GM18519 (cell line): ENCODE data around the gene SHB.
"Not testable (repeated sequence)": the region's sequence is repeated elsewhere in the genome, so short reads cannot be mapped to it uniquely, and the experiment has no call there.

Experiments used
- ATAC-seq: cut with Tn5 transposase; IDR thresholded peaks from one replicate; pipeline ENCODE4 v1.9.1; 2021; ENCODE audit warnings: mild to moderate bottlenecking, moderate library complexity; ENCODE audit not compliant: unreplicated experiment, low FRiP score

Gene SHB

DNA sequence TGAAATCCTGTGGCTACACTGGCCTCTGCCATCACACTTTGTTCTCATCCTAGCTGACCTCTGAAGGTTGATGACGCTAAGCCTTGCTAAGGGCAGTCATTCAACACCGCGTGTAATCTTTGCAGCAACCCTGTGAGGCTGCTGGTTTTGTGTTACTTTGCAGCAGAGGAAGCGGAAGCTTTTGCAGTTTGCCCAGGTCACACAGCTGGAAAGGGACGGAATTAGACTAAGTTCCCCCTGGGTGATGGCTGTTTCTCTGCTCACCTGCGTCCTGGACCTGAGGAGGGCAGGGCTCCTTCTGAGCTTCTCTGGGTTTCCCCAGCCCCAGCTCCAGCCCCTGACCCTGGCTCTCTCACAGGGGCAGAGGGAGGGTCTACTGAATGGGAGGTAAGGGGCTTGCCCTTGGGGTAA lies 157.8 kb downstream of the SHB start:
- ATAC-seq, result no peak

GRCh38 chr9:37910271-37910670 lies 158.8 kb downstream of the SHB start:
- no peak for ATAC-seq

DNA sequence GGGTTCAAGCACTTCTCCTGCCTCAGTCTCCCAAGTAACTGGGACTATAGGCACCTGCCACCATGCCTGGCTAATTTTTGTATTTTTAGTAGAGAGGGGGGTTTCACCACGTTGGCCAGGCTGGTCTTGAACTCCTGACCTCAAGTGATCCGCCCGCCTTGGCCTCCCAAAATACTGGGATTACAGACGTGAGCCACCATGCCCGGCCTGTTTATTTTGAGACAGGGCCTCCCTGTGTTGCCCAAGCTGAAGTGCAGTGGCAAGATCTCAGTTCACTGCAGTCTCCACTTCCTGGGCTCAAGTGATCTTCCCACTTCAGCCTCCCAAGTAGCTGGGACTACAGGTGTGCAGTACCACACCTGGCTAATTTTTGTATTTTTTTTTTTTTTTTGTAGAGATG lies 159.2 kb downstream of the SHB start:
- not testable (repeated sequence) for ATAC-seq

DNA sequence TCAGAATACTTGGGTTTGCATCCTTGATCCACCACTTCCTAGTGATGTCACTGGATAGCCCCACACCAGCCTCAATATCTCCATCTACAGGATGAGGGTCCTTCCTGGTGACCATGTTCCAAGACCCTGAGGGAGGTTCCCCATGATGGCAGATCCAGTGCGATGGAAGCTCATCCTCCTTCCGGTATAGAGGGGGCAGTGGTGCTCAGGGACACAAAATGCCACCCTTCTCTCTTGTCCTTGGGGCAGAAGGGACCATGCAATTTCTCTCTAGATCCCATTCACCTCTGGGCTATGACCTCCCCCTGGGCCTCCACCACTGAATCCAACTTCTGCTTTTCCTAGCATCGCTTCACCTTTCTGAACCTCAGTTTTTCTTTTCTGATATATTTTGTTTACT lies 159.7 kb downstream of the SHB start:
- no peak for ATAC-seq

- ATAC-seq, result no peak
Observed at GRCh38 chr9:37908698-37909186, 160.3 kb downstream of the SHB start.

DNA sequence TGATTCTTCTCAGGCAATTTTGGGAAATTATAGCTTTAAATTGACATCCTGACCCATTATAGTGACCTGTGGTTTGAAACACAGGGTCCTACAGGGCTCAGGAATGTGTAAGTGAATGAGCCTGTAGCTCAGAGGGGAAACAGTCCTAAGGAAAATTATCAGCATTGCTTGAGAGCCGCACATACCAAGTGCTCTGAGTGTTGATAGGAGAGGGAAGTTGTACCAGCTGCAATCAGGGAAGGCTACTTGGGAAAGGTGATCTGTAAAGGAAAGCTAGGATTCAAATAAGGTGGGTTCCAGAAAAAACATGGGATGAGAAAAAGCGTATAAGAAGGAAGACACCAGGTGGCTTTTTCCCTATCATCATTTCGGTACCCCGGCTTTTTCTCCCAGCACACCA lies 160.7 kb downstream of the SHB start:
- ATAC-seq, result no peak

- no peak for ATAC-seq
Observed at GRCh38 chr9:37906312-37907239, 162.5 kb downstream of the SHB start.

DNA sequence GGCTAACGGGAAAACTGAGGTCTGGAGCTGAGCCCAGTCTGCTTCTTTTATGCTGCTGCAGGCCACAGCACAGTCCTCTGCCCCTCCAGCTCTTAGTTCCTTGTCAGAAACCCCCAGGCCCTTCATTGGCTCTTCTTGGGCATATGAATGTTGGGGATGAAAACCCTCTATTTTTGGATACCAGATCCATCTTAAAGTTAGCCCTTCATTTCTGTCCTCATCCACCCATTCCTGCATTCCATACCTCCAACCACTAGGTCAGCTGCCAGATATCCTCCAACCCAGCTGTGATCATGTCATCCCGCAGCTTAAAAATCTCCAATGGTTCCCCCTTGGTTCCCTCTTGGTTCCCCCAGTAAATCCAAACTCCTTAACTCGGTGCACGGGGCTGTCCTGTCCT lies 163.3 kb downstream of the SHB start:
- ATAC-seq, result no peak

DNA sequence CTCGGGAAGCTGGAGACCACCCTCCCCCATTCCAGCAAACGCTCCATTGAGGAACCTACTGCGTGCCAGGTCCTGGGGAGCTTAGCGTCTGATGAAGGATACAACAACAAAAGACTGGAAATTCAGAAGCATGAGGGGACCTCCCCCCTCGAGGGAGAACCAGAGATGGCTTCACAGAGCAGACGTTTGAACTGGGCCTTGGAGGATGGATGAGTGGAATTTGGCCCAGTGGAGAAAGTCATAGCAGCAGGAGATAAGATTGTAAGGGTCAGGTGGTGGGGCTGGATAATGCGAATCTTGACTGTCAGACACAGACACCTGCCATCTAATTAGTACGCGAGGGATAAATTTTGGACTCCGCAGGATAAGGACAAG lies 163.9 kb downstream of the SHB start:
- no peak for ATAC-seq

DNA sequence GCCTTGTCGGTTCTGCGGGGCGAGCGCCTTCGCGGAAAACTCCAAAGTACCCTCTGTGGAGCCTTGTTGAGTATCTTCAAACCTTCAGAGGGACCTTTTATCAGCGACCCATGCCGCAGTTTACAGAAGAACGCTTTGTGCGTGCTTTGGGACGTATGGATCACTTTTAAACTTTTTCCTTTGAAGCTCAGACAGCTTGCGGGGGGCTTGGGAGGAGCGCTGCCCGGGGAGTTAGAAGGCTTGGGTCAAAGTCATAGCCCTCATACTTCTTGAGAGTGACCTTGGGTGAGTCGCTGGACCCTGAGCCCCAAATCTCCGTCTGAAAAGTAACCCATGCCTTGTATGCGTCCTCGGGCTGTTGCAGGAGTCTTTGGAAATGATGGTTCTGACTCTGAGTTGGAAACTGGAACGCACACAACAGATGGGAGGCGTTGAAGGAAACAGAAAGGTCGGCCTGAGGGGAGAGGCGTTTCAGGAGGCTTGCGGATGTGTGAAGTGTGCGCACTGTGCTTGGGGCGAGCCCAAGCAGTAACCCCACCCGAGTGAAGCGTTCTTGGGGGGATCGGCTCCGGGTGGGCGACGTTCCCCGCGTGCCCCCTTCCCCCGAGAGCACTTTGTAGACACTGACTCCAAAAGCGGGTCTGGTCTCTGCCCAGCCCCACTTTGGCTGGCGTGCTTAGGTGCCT lies 164.4 kb downstream of the SHB start:
- no peak for ATAC-seq

DNA sequence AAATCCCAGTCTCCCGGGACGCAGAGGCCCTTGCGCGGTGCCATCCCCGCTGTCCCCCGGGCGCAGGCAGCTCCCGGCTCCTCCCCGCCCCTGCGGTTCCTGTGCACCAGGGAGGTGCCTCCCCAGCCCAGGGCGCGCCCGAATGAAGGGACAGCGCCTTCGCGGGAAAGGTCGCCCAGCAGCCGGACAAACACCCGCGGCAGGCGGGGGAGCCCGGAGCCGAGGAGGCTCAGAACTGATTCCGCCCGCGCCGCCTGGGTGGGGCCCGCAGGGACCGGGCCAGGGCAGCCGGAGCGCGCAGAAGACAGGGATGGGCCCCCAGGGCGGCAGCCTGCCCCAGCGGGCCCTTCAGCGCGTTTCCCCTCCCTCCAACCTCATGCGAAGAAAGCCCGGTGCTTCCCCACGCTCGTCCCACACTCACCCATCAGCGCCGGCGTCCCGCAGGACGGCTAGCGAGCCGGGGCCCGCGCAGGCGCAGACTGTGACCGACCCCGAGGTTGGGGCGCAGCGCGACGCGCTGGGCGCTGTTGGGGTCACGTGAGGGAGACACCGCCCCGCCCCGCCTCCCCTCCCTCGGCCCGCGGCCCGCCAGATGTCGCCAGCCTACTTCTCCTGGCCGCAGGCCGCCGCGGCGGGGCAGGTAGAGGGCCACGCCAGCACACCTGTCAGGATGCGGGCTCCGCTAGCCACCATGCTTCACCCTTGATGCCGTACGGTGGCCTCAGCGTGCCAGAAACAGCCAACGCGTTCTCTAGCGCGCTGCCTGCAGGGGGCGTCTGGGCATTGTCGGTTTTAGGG lies 165.2 kb downstream of the SHB start, which contains the start of gene SLC25A51:
Gene SLC25A51 (minus strand): TSS at position 481 of the 798 bp plus-strand sequence. CDS start 15,577 bp downstream, outside the sequence.
- peak; percentile 84 for ATAC-seq

DNA sequence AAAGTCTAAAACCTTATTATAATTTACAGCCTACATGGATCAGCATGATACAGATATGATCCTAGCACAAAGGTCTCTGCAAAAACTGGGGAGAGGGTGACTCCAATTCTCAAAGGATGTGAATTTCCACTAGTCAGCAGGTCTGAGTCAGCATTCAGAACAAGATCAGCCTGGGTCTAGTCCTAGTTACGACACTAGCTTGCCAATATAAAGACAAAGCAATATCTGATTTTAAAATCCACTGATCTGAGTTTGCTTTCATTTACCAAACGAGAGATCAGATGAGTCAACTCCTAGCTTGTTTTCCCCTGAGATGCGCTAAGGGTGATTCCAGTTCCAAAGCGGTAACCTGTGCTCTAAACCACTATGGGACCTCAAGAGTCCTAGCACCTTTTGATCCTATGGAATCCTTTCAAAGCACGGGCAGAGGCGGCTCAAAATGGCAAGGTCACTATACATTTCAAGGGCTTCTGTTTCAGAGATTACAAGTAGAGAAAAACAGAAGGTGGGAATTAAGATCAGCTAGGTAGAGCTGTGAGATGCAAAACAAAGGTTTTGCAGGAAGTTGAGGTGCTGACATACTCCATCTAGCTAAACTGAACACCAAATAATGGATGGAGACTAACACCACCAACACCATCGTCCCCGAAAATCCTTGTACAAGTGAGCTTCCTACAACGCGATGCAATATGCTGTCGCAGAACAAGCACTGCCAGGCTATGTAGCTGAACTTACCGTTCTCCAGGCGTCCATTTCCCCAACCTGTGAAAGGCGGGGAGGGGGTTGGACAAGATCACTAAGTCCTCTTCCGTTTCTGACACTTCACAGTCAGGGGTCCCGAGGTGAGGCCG lies 166.0 kb downstream of the SHB start:
- no peak for ATAC-seq

GRCh38 chr9:37902131-37902530 lies 166.9 kb downstream of the SHB start:
- ATAC-seq, result no peak

GRCh38 chr9:37899041-37899440 lies 170.0 kb downstream of the SHB start:
- ATAC-seq, result no peak

- ATAC-seq, result no peak
Observed at GRCh38 chr9:37897665-37898064, 171.4 kb downstream of the SHB start.

- ATAC-seq, result no peak
Observed at GRCh38 chr9:37892063-37892462, 177.0 kb downstream of the SHB start.

- ATAC-seq, result not testable (repeated sequence)
Observed at GRCh38 chr9:37891042-37891441, 178.0 kb downstream of the SHB start.

- no peak for ATAC-seq
Observed at GRCh38 chr9:37889536-37889935, 179.5 kb downstream of the SHB start.

- not testable (repeated sequence) for ATAC-seq
Observed at GRCh38 chr9:37887977-37888583, 180.9 kb downstream of the SHB start.
